HG03565 (cell line): ENCODE results near the gene TAP1.

Source experiments
- ATAC-seq: cut with Tn5 transposase; IDR thresholded peaks from one replicate; pipeline ENCODE4 v1.9.1; 2021; ENCODE audit warnings: mild to moderate bottlenecking, moderate library complexity; ENCODE audit not compliant: unreplicated experiment

The TAP1 gene

GRCh38 chr6:32840604-32841246, 12.8 kb downstream of the TAP1 start:
- ATAC-seq: no peak

- ATAC-seq: no peak
Measured at GRCh38 chr6:32839356-32839755, 14.1 kb downstream of the TAP1 start.

GRCh38 chr6:32838114-32838958, 15.2 kb downstream of the TAP1 start, which contains the start of gene TAP2:
TSS of gene TAP2 (minus strand) at chr6:32838739. CDS start at chr6:32838233, 506 bp downstream.
- ATAC-seq: peak; percentile 62

GRCh38 chr6:32837651-32838113, 15.8 kb downstream of the TAP1 start:
- no peak for ATAC-seq

- ATAC-seq: no peak
Measured at GRCh38 chr6:32836873-32837272, 16.6 kb downstream of the TAP1 start.

- ATAC-seq: no peak
Measured at GRCh38 chr6:32835167-32835893, 18.2 kb downstream of the TAP1 start.

- no peak for ATAC-seq
Measured at GRCh38 chr6:32833664-32834063, 19.8 kb downstream of the TAP1 start.

GRCh38 chr6:32832535-32832934, 21.0 kb downstream of the TAP1 start:
- ATAC-seq: no peak

- no peak for ATAC-seq
Measured at GRCh38 chr6:32830936-32831335, 22.6 kb downstream of the TAP1 start.

GRCh38 chr6:32830017-32830416, 23.5 kb downstream of the TAP1 start:
- no peak for ATAC-seq

- ATAC-seq: no peak
Measured at GRCh38 chr6:32829495-32829894, 24.0 kb downstream of the TAP1 start.

- ATAC-seq: no peak
Measured at GRCh38 chr6:32827025-32827424, 26.5 kb downstream of the TAP1 start.

- no peak for ATAC-seq
Measured at GRCh38 chr6:32825966-32826365, 27.5 kb downstream of the TAP1 start.

- ATAC-seq: no peak
Measured at GRCh38 chr6:32819729-32820128, 33.8 kb downstream of the TAP1 start.

GRCh38 chr6:32818867-32819266, 34.6 kb downstream of the TAP1 start:
- ATAC-seq: no peak

- ATAC-seq: peak; percentile 66
Measured at GRCh38 chr6:32816746-32817204, 36.7 kb downstream of the TAP1 start, which contains the start of gene HLA-DOB. TSS of gene HLA-DOB (minus strand) at chr6:32817002. CDS start at chr6:32816951, 51 bp downstream.

- ATAC-seq: no peak
Measured at GRCh38 chr6:32815996-32816395, 37.5 kb downstream of the TAP1 start.

- no peak for ATAC-seq
Measured at GRCh38 chr6:32815115-32815514, 38.4 kb downstream of the TAP1 start.

GRCh38 chr6:32814145-32814544, 39.4 kb downstream of the TAP1 start:
- ATAC-seq: no peak

GRCh38 chr6:32809171-32809570, 44.3 kb downstream of the TAP1 start:
- ATAC-seq: no peak

- ATAC-seq: no peak
Measured at GRCh38 chr6:32807020-32807580, 46.4 kb downstream of the TAP1 start.
